SKM-1 treated with dmso at 0.1 percent for 144 hours (cell line): Measurements from ENCODE around the gene WDR18.
"Not testable (repeated sequence)": the region's sequence is repeated elsewhere in the genome, so short reads cannot be mapped to it uniquely, and the experiment has no call there.

Experiments used
- DNase-seq: peaks from one replicate; lab custom pipeline; 2025; ENCODE audit not compliant: unreplicated experiment; lab: John Stamatoyannopoulos, UW

The WDR18 gene

GRCh38 chr19:1018393-1018792 lies 34.2 kb downstream of the WDR18 start:
- no peak for DNase-seq

GRCh38 chr19:1018932-1019615 lies 34.9 kb downstream of the WDR18 start:
- no peak for DNase-seq

- DNase-seq = no peak
These were observed 35.4 kb downstream of the WDR18 start for GRCh38 chr19:1019616-1019961.

- DNase-seq = no peak
These were observed 36.1 kb downstream of the WDR18 start for GRCh38 chr19:1019980-1020867.

- peak; percentile 94 for DNase-seq
These were observed 36.8 kb downstream of the WDR18 start, which contains the start of gene TMEM259 for GRCh38 chr19:1020868-1021425. TMEM259 (minus strand) TSS chr19:1021123; CDS start chr19:1020996, 127 bp downstream.

GRCh38 chr19:1023883-1024188 lies 39.7 kb downstream of the WDR18 start:
- DNase-seq = not testable (repeated sequence)

- not testable (repeated sequence) for DNase-seq
These were observed 40.9 kb downstream of the WDR18 start for GRCh38 chr19:1025080-1025479.

GRCh38 chr19:1025960-1026782 lies 42.0 kb downstream of the WDR18 start, which contains the start of gene CNN2:
CNN2 (plus strand) TSS chr19:1026608; CDS start chr19:1026662, 54 bp downstream.
- DNase-seq = peak; percentile 61

- DNase-seq = peak; percentile 32
These were observed 42.9 kb downstream of the WDR18 start for GRCh38 chr19:1026783-1027649.

GRCh38 chr19:1027650-1028061 lies 43.5 kb downstream of the WDR18 start:
- DNase-seq = no peak

GRCh38 chr19:1028062-1028926 lies 44.1 kb downstream of the WDR18 start:
- peak; percentile 79 for DNase-seq

GRCh38 chr19:1032264-1032867 lies 48.2 kb downstream of the WDR18 start:
- DNase-seq = no peak

- DNase-seq = no peak
These were observed 52.0 kb downstream of the WDR18 start for GRCh38 chr19:1035998-1036621.

- DNase-seq = no peak
These were observed 53.5 kb downstream of the WDR18 start for GRCh38 chr19:1037621-1038064.

GRCh38 chr19:1038978-1039645 lies 55.0 kb downstream of the WDR18 start:
- no peak for DNase-seq

GRCh38 chr19:1039646-1040475 lies 55.7 kb downstream of the WDR18 start, which contains the start of gene ABCA7:
ABCA7 (plus strand) TSS chr19:1040107; CDS start chr19:1041362, 1,255 bp downstream.
- DNase-seq = peak; percentile 93
